CD4-positive, alpha-beta T cell treated with Interleukin-10 for 1 hour (primary cell): ENCODE measurements around the gene THAP6.
A peak's percentile ranks its signal among the peaks of the same experiment; 100 is the strongest.
"Not testable (repeated sequence)": the region's sequence is repeated elsewhere in the genome, so short reads cannot be mapped to it uniquely, and the experiment has no call there.

Source experiments
- DNase-seq: peaks from one replicate; pipeline ENCODE4 v3.0.0-alpha.2; 2020

Gene THAP6

DNA sequence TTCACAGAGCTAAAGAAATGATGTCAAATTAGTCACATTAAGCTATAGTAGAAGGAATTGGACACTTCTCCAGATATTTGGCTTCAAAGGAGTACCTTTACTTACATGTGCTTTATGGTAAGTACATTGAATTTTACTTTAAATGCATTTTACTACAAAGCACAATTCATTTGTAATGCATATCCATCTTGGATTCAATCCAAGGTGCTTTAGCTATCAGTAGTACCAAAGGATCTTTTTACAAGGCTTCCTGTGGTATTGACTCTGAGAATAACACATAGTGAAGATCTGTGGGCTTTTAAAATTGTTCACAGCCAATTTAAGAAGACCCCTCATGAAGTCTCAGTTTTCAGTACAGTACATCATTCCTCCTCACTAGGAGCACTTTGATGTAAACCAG, 13.2 kb downstream of the THAP6 start:
- DNase-seq: no peak

DNA sequence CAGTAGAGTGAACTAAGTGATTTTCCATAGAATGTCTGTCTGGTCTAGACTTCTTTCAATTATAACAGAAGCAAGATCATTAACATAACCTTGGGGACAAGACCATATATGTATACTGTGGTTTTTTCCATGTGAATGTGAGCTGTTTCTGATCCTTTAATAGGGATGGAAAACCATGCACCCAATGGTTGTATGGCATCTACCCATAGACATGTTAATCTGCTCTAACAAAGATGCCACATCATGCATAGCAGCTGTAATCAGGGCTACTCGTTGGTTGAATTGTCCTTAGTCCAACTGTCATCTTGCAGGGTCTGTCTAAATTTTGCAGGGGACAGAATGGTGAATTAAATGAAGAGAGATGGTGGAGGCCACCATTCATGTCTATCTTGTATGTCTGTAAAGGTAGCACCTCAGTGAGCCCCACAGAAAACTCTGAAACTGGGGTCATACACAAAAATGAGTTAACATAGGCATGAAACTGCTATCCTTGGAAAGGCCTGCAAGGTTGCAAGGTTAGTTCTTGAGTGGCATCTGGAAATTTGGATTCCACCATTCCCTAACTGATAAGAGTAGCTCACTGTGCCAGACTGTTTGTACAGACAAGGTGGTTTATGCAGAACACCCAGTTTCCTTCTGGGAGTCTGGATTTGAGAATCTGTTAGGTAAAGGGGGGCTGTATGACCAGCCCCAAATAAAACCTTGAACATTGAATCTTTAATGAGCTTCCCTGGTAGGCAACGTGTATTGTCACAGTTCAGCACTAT, 16.5 kb downstream of the THAP6 start:
- no peak for DNase-seq

DNA sequence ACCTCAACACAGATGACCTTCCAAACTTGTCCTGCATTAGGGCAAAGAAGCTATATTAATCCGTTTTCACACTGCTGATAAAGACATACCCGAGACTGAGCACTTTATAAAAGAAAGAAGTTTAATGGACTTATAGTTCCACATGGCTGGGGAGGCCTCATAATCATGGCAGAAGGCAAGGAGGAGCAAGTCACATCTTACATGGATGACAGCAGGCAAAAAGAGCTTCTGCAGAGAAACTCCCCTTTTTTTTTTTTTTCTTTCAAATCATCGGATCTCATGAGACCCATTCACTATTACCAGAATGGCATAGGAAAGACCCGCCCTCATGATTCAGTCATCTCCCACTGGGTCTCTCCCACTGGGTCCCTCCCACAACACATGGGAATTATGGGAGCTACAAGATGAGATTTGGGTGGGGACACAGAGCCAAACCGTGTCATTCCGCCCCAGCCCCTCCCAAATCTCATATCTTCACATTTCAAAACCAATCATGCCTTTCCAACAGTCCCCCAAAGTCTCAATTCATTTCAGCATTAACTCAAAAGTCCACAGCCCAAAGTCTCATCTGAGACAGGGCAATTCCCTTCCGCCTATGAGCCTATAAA, 17.4 kb downstream of the THAP6 start:
- not testable (repeated sequence) for DNase-seq

DNA sequence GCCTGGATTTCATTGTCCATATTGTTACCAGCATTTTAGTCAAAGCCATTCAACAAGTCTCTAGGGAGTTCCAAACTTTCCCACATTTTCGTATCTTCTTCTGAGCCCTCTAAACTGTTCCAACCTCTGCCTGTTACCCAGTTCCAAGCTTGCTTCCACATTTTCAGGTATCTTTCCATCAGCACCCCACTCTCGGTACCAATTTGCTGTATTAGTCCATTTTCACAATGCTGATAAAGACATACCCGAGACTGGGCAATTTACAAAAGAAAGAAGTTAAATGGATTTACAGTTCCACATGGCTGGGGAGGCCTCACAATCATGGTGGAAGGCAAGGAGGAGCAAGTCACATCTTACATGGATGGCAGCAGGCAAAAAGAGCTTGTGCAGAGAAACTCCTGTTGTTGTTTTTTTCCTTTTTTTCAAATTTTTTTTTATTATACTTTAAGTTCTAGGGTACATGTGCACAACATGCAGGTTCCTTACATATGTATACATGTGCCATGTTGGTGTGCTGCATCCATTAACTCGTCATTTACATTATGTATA, 19.1 kb downstream of the THAP6 start:
- not testable (repeated sequence) for DNase-seq

DNA sequence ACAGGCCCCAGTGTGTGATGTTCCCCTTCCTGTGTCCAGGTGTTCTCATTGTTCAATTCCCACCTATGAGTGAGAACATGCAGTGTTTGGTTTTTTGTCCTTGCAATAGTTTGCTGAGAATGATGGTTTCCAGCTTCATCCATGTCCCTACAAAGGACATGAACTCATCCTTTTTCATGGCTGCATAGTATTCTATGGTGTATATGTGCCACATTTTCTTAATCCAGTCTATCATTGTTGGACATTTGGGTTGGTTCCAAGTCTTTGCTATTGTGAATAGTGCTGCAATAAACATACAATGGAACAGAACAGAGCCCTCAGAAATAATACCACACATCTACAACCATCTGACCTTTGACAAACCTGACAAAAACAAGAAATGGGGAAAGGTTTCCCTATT, 19.7 kb downstream of the THAP6 start:
- not testable (repeated sequence) for DNase-seq

DNA sequence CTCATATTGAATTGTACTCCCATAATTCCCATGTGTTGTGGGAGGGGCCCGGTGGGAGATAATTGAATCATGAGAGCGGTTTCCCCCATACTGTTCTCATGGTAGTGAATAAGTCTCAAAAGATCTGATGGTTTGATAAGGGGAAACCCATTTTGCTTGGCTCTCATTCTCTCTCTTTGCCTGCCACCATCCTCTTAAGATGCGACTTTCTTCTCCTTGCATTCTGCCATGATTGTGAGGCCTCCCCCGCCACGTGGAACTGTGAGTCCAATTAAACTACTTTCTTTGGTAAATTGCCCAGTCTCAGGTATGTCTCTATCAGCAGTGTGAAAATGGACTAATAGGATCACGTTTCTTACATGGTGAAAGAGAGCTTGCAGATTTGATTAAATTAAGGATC, 23.0 kb downstream of the THAP6 start:
- not testable (repeated sequence) for DNase-seq

DNA sequence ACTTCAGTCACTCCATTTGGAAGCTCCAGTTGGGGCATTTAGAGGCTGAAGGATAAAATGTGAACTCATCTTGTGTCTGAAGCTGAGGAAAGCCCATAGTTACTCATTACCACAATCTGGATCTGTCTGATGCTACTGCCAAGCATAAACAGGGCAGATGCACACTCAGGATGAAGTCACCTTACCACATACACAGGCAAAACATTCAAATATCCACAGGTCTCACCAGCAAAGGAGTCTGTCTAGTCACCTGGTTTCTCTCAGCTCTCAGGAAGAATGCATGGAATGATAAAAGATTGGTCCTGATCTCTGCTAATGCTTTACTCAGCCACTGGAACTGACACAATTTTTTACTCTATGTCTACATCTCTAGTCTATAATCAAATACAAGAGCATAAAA, 28.6 kb downstream of the THAP6 start:
- DNase-seq: no peak

DNA sequence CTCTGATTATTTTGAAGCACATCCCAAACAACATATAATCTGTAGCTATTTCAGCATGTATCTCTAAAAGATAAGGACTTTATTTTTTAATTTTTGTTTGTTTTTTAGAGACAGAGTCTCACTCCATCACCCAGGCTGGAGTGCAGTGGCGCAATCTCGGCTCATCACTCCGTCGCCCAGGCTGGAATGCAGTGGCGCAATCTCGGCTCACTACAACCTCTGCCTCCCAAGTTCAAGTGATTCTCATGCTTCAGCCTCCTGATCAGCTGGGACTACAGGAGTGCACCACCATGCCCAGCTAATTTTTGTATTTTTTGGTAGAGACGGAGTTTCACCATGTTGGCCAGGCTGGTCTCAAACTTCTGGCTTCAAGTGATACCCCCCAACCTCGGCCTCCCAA, 29.9 kb downstream of the THAP6 start:
- not testable (repeated sequence) for DNase-seq

DNA sequence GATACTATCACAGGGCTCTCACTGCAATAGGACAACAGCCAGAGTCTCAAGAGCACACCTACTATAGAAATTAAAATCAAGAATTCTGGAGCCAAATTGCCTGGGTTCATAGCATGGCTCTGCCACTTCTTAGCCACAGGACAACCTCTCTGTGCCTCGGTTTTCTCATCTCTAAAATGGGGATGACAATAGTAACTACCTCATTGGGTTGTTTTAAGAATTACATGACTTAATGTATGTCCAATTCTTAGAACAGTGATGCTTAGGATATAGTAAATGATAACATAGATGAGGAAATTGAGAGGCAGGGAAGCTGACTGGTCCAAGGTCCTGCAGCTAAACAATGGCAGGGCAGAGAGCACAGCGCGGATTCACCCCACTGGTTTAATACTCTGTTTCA, 30.6 kb downstream of the THAP6 start:
- no peak for DNase-seq

DNA sequence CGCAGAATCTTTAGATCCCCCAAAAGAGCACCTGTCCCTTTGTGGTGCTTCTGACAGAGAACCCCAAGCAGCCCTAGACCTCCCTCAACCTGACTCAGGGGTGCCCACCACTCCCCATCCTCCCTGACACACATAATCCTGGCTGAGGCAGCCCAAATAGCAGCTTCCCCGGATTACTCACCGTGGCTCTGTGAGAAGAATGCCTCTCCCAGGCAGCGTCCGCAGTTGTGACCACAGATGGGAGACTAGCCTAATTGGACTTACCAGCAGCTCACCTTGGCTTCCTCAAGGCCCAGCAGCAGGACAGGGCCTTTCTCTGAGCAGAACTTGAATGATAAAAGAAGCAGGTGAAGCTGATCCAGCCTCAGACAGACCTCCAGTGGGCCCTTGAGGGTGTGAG, 31.3 kb downstream of the THAP6 start:
- no peak for DNase-seq

DNA sequence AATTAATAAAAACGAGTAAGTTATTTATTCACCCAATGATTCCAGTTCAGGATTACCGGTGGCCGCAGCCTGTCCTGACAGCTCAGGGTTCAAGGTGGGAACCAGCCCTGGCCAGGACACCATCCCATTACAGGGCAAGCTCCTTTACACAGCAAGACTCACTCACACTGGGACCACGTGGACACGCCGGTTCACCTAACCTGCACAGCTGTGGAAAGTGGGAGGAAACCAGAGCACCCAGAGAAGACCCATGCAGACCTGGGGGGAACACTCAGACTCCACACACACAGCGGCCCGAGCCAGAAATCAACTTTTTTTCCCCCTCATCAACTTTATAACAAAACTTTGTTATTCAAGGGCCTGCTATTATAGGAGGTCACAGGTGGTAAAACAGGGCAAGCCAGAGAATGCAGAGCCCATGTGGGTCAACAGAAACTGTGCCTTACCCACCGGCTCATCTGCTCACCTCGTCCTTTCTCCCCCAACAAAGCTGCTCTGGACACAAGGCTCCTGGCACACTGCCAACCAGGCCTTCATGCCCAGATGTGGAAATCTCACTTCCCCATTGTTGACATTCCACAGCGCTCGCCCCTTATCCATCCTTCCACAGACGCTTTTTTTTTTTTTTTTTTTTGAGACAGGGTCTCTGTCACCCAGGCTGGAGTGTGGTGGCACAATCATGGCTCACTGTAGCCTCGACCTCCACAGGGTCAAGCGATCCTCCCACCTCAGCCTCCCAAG, 33.5 kb downstream of the THAP6 start:
- DNase-seq: no peak

DNA sequence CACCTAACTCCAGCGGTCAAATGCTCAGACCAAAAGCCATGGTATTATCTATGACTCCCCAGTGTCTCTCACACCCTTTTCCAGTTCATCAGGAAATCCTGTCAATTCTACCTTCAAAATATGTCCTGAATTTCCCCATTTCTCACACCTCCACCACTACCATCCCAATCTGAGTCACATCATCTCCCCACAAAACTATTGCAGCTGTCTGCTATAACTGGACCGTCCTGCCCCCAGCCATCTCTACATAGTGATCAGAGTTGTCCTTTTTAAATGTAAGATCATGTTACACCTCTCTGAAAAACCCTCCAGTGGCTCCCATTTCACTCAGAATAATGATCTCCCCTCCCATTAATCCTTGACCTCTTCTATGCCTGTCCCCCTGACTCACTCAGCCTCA, 34.7 kb downstream of the THAP6 start:
- DNase-seq: no peak

DNA sequence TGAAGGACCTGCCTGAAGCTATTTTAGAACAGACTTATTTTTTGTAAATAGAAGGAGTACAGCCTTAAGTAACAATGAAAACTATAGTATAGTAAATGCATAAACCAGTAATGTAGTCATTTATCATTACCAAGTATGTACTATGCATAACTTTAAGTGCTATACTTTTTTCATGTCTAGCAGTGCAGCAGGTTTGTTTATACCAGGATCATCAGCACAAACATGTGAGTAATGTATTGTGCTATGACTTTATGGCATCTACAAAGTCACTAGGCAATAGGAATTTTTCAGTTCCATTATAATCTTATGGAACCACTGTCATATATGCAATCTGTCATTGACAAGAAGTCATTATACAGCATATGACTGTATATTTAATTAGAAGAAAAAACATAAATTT, 38.2 kb downstream of the THAP6 start:
- DNase-seq: no peak

DNA sequence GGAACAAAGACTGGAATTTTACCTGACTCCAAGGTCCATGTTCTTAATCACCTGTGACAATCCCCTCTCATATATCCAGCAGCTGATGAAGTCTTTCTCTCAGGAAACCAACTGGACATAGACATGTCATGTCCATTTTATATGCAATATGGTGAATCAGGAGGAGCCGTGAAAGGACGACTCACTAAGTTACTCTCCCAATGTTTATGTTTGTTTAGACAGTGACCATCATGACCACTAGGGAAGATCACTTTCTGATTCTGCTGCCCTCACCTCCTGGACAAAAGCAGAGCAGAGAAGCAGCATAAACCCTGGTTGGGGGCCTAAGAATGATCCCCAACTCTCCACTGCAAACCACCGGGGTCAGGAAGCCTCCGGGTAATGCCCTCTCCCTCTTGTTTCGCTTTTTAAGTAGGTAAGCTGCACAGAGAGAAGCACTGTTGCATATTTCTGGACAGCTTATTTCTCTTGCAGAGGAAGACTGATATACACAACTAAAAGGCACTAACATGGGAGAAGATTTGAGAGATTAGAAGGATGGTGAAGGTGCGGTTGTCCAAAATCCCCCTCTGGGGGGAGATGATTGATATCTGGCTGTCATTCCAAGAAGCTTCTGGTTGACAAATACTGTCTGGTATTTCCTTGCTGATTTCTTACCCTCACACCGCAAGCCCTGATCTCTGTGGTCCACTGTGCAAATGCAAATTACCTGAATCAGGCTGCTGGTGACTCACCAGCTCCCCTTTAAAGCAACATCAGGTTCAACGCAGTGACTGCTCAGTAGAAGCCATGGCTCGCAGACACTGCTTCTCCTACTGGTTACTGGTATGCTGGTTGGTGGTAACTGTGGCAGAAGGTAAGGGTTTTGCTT, 41.3 kb downstream of the THAP6 start, which contains the start of gene ODAPH:
Gene ODAPH, plus strand, starts transcription at position 773 of the 871 bp plus-strand sequence. Its CDS starts 17 bp downstream, at position 790.
- DNase-seq: peak; percentile 12

DNA sequence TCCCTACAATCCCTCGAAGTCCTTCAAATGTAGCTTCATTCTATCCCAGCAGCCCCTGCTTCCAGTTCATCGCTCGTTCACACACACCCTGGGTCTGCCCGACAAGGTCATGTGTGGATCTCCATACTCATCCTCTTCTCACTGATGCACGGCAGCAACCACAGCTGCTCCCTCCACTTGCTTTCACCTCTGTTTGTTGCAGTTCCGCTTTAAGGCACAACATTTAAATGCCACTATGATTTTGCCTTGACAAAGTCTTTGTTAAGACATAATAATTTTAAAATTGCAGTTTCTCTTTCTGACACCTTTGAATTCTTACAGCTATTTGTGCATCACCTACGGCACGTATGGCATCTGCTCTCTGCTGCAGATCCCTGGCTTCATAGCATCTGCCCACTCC, 43.4 kb downstream of the THAP6 start:
- no peak for DNase-seq

DNA sequence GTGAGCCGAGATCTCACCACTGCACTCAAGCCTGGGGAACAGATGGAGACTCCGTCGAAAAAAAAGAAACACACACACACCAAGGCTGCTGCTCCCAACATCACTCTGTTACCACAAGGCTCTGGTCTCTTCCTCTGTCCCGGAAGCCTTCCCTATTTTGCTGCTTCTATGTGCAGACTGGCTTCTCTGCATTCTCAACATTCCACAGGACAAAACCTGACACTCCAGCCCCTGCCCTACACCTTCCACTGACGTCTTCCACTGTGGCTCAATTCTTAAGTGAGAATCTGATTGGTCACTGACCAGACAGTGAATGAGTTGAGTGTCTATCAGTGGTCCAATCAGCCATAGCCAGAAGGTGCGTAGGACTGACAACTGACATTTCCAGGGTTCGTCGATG, 47.5 kb downstream of the THAP6 start:
- no peak for DNase-seq

DNA sequence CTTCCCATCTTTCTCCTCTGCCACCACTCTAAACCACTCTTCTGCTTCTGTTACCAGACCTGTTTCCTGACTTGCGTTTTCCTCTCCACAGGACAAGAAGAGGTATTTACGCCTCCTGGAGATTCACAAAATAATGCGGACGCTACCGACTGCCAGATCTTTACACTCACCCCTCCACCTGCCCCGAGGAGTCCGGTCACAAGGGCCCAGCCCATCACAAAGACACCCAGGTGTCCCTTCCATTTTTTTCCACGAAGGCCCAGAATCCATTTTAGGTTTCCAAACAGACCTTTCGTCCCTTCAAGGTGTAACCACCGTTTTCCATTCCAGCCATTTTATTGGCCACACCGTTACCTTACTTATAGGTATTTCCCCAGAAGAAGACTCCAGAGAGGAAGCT, 49.8 kb downstream of the THAP6 start:
- no peak for DNase-seq

DNA sequence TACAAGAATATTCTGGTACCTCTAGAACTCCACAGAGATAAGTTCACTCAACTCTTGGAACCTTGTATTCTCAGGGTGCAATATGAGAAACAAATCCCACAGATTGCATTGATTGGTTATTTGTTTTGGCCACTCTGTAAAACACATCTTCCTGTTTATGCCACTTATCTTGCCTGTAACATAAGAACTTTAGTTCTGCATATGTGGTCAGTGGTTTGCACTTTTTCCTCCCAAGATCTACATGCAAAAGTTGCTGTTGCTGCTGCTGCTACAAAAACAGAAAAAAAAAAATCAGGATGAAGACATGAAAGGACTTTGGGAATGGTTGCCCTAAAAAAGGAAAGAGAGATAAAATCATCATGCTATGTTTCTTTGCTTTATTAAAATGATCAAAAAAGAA, 51.2 kb downstream of the THAP6 start:
- no peak for DNase-seq

DNA sequence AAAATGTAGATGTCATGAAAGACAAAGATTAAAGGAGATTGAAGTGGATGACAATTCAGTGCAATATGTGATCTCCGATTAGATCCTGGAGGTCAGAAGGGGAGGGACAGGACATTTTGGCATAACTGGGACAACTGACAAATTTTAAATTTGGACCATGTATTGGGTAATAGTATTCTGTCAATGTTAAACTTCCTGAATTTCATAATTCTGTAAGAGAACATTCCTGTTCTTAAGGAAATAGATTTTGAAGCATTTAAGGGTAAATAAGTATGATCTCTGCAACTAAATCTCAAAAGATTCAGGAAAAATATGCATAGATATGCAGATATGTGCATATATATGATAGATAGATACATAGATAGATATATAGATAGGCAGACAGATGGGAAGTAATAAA, 52.6 kb downstream of the THAP6 start:
- no peak for DNase-seq

DNA sequence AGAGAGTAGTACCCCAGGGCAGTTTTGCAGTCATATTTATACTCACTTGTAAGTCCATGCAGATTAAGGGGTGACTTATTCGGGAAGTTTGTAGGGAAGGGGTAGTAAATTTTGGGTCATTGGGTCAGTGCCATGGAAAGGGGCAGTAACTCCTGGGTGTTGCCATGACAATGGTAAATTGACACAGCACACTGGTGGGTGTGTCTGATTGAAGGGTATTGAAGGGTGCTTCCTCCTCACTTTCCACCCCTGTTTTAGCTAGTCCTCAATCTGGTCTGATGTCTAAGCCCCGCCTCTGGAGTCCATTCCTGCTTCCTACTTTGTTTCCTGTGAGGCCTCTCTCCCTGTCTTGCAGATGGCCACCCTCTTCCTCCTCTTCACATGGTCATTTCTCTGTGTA, 53.5 kb downstream of the THAP6 start:
- no peak for DNase-seq
